ENCODE results near the gene BLNK. TPM values are rescaled to one million over a fixed set of nuclear protein-coding genes. Genes with fewer than 3 reads are reported as not detected.

The BLNK gene
- total RNA-seq, 1 donor from 2014 or later: 1.4 TPM

DNA sequence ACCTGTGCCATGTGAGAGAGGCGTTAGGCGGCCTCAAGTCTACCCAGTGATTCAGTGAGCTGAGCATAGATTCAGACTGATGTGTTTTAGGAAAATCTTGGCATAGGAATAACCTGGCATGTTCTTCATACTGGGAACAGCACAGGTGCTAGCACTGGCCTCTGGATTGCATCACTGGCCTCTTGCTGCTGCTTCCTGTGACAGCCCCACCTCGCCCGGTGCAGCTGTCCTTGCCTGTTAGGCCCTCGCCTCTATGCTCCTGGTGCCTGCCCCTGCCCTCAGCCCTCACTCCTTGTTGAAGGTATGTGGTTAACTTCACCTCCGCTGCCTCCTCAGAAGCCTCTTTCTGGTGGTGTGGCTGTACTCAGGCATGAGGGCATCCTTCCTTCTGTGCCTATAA lies 46.2 kb downstream of the BLNK start:
- no peaks in the 10 kb centered on the region for H3K36me3 ChIP-seq
- H3K9me3 ChIP-seq (replicated peaks): no peaks in the 10 kb centered on the region
- intact Hi-C loops (cut with micrococcal nuclease): no loop called here
- H3K4me1 ChIP-seq: no peaks in the 10 kb centered on the region
- no peak for TF ChIP-seq CTCF (IDR thresholded peaks at IDR 0.05; ENCODE audit: borderline replicate concordance)
- no peak overlapping the region for H3K4me3 ChIP-seq
- H3K27ac ChIP-seq (replicated peaks): no peak overlapping the region
- DNase-seq: no peak
- H3K27me3 ChIP-seq (ENCODE audit: low read depth): peaks cover 82% of the 10 kb centered on the region

GRCh38 chr10:96222908-96223307 lies 48.5 kb downstream of the BLNK start:
- Histone ChIP-seq H3K27ac (replicated peaks) (no peak overlapping the region), H3K4me3 (no peak overlapping the region), H3K36me3 (no peaks in the 10 kb centered on the region), H3K9me3 (replicated peaks) (no peaks in the 10 kb centered on the region), H3K27me3 (ENCODE audit: low read depth) (peaks cover 88% of the 10 kb centered on the region), H3K4me1 (no peaks in the 10 kb centered on the region)
- intact Hi-C loops (cut with micrococcal nuclease): no loop called here
- DNase-seq: no peak
- no peak for TF ChIP-seq CTCF (IDR thresholded peaks at IDR 0.05; ENCODE audit: borderline replicate concordance)

- no peak overlapping the region for H3K27ac ChIP-seq (replicated peaks)
- H3K36me3 ChIP-seq: no peaks in the 10 kb centered on the region
- peaks cover 88% of the 10 kb centered on the region for H3K27me3 ChIP-seq (ENCODE audit: low read depth)
- no peaks in the 10 kb centered on the region for H3K9me3 ChIP-seq (replicated peaks)
- intact Hi-C loops (cut with micrococcal nuclease): no loop called here
- H3K4me3 ChIP-seq: no peak overlapping the region
- no peak for TF ChIP-seq CTCF (IDR thresholded peaks at IDR 0.05; ENCODE audit: borderline replicate concordance)
- DNase-seq: no peak
- H3K4me1 ChIP-seq: no peaks in the 10 kb centered on the region
Observed at GRCh38 chr10:96222441-96222840, 48.9 kb downstream of the BLNK start.

- intact Hi-C loops (cut with micrococcal nuclease): no loop called here
- peaks cover 91% of the 10 kb centered on the region for H3K27me3 ChIP-seq (ENCODE audit: low read depth)
Observed at GRCh38 chr10:96218826-96219225, 52.5 kb downstream of the BLNK start.

DNA sequence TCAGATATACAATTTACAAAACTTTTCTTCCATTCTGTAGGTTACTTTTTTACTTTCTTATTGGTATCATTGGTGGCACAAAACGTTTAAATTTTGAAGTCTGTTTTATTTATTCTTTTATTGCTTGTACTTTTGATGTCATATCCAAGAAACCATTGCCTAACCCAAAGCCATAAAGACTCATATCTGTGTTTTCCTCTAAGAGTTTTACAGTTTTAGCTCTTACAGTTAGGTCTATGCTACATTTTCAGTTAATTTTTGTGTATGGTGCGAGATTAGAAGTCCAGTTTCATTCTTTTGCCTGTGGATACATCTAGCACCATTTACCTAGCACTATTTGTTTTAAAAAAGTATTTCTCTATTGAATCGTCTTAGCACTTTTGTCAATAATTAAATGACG lies 53.7 kb downstream of the BLNK start:
- H3K36me3 ChIP-seq: no peaks in the 10 kb centered on the region
- H3K27ac ChIP-seq (replicated peaks): no peak overlapping the region
- no peaks in the 10 kb centered on the region for H3K4me1 ChIP-seq
- H3K4me3 ChIP-seq: no peak overlapping the region
- no peak for DNase-seq
- peaks cover 95% of the 10 kb centered on the region for H3K27me3 ChIP-seq (ENCODE audit: low read depth)
- H3K9me3 ChIP-seq (replicated peaks): no peaks in the 10 kb centered on the region
- TF ChIP-seq CTCF (IDR thresholded peaks at IDR 0.05; ENCODE audit: borderline replicate concordance): no peak
- intact Hi-C loops (cut with micrococcal nuclease): no loop called here

More at GRCh38 chr10:96218826-96219225, 52.5 kb downstream of the BLNK start:
- no peak for TF ChIP-seq CTCF (IDR thresholded peaks at IDR 0.05; ENCODE audit: borderline replicate concordance)
- no peaks in the 10 kb centered on the region for H3K4me1 ChIP-seq
- H3K27ac ChIP-seq (replicated peaks): no peak overlapping the region
- DNase-seq: no peak
- H3K36me3 ChIP-seq: no peaks in the 10 kb centered on the region
- no peaks in the 10 kb centered on the region for H3K9me3 ChIP-seq (replicated peaks)
- no peak overlapping the region for H3K4me3 ChIP-seq

DNA sequence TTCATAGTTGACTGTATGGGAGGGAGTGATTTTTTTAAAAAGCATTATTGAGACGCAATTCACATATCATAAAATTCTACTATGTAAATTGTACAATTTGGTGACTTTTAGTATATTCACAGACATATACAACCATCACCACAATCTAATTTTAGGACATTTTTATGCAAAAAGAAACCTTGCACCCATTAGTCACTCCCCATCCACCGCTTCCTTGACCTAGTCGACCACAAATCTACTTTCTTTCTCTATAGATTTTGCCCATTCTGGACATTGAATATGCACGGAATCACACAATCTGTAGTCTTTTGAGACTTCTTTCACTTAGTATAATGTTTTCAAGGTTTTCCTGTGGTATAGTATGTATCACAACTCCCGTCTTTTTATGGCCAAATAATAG lies 54.6 kb downstream of the BLNK start:
- H3K4me1 ChIP-seq: no peaks in the 10 kb centered on the region
- DNase-seq: no peak
- H3K36me3 ChIP-seq: no peaks in the 10 kb centered on the region
- peaks cover 95% of the 10 kb centered on the region for H3K27me3 ChIP-seq (ENCODE audit: low read depth)
- H3K4me3 ChIP-seq: no peak overlapping the region
- H3K9me3 ChIP-seq (replicated peaks): no peaks in the 10 kb centered on the region
- H3K27ac ChIP-seq (replicated peaks): no peak overlapping the region
- no peak for TF ChIP-seq CTCF (IDR thresholded peaks at IDR 0.05; ENCODE audit: borderline replicate concordance)
- intact Hi-C loops (cut with micrococcal nuclease): no loop called here
